Non-pigmented ciliary epithelial cell (primary cell): Measurements from ENCODE around the gene ETFDH.
"Not testable (repeated sequence)": the region's sequence is repeated elsewhere in the genome, so short reads cannot be mapped to it uniquely, and the experiment has no call there.

ENCODE experiments used
- DNase-seq: peaks from one replicate; pipeline ENCODE4 v3.0.0-alpha.2; 2010; ENCODE audit warnings: low read depth

The ETFDH gene

DNA sequence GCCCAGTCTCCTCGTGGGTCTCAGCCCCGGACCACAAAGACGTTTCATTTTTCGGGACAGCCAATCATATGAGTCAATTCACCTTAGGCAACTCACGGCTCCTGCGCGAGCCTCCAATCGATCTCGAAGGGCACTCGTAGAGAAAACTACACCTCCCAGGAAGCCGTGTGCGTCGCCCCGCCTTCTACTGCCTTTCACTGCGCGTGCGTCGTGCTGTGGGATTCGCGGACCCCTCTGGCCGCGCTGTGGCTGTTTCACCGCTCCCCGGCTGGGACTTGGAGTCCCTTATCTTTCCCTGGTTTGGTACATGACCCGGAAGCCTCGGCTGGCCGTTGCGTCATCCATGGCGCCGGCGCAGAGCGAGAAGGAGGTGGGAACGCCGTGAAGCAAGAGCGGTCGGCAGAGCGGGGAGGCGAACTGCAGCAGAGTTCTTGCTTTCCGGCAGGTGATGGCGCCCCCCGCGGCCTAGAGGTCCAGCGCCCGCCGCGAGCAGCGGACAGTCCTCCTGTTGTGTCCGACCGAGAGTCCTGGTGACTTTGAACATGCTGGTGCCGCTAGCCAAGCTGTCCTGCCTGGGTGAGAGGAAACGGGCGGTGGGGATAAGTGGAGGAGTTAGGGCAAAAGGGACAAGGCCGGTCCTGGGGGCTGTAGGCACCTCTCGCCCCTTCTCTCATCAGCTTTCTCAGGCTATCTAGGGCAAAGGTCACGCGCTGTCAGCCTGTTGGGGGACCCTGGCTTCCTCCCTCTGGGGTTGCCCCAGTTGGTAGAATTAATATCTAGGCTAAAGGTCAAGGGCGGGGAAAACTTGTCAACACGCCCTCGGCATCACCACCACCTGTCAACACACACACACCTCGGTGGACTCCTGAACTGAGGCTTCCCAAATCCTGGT is at the start of gene ETFDH:
Gene ETFDH, plus strand, starts transcription at position 382 of the 892 bp plus-strand sequence. Its CDS starts 161 bp downstream, at position 543.
- DNase-seq: peak; percentile 97

DNA sequence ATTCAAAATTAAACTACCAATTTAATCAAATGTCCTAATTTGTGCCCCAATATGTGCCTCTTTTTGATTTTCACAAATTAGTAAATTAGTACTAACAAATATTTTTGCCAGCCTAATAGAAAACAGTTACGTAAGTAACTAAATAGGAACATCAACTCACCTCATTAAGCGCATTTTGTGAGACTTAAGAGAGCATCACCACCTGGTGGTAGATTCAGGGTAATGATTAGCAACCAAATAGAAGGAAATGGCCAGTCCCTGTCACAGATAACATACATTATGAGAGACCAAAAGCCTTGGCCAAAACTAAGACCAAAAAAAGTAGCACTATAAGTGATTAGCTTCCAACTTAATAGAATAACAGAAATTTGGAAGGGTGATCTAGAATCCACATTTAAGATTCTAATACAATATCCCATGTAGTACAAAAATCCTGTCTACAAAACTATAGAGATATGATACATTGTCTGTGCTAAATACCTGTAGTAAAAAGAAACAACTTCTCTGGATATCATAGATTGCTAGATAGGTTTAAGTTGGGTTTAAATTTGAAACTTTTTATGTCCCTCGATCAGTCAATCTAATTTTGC is 47.1 kb upstream of the ETFDH start:
- DNase-seq: peak; percentile 30

DNA sequence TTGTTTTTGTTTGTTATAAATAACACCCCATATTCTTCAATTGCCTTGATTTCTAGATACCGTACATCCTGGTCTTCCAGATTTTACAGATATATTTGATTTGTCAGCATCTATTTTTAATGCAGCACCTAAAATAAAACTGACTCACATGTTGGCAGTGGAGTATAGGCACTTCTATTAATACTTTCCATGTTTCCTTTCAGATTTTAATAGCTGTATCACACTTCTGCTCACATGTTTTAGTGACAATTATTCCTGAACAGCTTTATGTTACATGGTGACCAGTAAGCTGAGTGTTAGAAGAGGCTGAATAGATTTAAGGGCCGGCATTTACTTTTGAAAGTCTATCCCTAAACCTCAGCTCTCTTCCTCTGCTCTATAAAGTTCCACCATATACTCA is 46.6 kb upstream of the ETFDH start:
- DNase-seq: no peak

DNA sequence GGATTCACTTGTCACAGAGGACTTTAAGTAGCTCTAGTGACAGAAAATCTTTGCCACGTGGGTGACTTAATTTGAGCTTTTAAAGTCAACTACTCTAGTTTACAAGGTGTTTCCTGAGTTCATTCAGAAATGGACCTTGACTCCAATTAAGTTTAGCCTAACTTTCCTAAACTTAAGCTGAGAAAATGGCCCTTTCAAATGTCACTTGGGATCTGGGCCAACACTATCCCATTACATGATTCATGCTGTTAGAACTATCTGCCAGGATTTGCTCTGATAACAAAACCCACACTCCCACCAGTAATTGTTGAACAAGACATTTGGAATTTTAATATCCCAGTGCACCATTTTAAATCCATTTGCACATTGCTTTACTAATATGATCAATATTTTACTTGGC is 41.2 kb upstream of the ETFDH start:
- DNase-seq: peak; percentile 43

DNA sequence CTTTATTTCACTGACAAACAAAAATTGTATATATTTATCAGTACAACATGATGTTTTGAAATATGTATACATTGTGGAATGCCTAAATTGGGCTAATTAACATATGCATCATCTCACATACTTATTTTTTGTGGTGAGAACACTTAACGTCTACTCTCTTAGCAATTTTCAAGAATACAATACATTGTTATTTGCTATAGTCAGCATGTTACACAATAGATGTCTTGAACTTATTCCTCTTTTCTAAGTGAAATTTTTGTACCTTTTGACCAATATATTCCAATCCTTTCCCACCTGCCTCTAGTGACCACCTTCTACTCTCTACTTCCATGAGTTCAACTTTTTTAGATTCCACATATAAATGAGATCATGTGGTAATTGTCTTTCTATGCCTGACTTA is 35.5 kb upstream of the ETFDH start:
- DNase-seq: no peak

DNA sequence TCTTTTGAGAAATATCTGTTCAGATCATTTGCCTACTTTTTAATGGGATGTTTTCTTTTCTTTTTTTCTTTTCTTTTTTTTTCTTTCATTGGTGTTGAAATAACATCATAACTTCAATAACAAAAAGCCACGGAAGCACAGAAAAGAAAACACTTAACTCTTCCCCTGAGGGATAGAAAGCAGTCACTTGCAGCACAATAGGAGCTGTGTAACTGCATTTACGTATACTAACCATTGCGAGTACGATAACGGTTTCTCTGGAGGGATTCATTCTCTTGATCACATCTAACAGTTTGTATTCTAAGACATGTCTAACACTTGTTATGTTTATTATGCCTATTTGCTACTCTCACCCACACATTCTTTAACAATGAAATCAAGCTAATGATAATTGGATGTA is 27.7 kb upstream of the ETFDH start:
- no peak for DNase-seq

DNA sequence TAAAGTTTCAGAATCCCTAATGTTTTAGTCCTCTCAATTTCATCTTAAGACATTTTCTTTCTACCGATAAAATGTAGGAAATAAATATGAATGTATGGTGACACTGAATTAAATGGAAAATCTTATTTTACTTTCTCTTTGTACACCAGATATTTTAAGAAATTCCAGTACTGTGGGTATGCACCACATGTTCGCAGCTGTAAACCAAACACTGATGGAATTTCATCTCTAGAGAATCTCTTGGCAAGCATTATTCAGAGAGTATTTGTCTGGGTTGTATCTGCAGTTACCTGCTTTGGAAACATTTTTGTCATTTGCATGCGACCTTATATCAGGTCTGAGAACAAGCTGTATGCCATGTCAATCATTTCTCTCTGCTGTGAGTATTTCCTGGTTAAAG is 27.3 kb upstream of the ETFDH start:
- DNase-seq: no peak

DNA sequence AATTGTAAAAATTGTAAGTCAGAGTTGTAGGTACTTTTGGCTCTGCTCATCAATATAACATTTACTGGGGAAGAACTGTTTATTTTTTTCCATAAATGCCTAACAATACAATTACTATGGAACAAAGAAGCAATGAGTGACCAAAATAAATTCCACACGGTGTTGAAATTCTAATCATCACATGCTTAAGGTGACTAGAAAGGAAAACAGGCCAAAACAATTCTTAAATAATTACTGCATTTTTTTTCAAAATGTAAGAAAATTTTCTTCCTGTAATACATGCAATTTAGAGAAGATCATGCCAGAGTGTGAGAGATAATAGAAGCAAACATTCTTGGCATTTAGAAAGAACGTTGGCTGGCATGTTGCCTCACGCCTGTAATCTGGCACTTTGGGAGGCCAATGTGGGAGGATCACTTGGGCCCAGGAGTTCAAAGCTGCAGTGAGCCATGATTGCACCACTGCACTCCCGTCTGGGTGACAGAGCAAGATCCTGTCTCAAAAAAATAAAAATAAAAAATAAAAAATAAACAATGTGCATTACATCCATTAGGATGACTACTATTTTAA is 22.9 kb upstream of the ETFDH start:
- DNase-seq: no peak

DNA sequence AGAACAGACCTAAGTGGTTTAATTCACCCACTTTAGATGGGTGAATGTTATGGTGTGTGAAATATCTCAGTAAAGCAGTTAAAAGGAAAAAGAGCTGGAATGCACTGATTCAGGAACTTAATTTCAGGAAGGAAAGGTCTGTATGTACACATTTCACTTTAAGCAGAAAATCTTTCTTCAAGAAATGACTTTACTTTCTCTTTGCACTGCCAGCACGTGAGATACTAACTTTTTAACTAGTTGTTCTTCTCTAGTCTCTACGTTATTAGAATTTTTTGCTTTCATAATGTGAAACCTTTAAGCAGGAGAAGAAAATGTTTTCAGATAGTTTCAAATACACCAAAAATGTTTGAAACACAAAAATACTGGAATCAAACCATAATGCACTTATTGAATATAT is 19.2 kb upstream of the ETFDH start:
- no peak for DNase-seq

DNA sequence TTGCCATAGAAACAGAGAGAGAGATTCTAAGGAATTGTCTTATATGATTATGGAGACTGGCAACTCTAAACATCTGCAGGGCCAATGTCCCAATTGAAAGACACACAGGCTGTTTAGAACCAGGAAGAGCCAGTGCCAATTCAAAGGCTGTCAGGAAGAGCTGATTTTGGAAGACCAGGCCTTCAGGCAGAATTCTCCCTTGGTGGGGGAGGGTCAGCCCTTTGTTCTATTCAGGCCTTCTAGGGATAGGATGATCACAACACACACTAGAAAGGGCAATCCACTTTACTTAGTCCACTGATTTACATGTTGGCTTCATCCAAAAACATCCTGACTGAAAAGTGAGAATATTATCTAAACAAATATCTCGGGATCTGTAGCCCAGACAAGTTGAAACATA is 15.7 kb upstream of the ETFDH start:
- no peak for DNase-seq

DNA sequence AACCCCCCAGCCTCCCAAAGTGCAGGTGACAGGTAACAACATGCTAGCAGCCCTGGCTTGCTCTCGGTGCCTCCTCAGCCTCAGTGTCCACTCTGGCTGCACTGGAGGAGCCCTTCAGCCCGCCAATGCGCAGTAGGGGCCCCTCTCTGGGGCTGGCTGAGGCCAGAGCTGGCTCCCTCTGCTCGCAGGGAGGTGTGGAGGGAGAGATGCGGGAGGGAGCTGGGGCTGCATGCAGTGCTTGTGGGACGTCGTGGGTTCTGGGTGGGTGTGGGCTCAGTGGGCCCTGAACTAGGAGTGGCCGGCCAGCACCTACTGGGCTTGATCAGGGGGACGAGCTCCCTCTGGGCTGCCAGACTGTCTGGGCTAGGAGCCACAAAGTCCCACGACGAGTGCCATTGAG is 14.8 kb upstream of the ETFDH start:
- DNase-seq: no peak

DNA sequence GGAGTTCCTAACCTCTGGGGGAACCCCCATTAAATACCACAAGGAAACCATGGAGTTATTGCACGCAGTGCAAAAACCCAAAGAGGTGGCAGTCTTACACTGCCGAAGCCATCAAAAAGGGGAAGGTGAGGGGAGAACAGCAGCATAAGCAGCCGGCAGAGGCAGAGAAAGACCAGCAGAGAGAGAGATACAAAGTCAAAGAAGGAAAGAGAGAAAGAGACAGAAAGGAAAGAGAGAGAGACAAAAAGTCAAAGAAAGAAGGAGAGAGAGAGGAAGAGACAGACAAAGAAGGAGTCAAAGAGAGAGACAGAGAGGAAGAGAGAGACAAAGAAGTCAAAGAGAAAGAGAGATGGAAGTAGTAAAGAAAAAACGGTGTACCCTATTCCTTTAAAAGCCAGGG is 8.8 kb upstream of the ETFDH start:
- DNase-seq: not testable (repeated sequence)

DNA sequence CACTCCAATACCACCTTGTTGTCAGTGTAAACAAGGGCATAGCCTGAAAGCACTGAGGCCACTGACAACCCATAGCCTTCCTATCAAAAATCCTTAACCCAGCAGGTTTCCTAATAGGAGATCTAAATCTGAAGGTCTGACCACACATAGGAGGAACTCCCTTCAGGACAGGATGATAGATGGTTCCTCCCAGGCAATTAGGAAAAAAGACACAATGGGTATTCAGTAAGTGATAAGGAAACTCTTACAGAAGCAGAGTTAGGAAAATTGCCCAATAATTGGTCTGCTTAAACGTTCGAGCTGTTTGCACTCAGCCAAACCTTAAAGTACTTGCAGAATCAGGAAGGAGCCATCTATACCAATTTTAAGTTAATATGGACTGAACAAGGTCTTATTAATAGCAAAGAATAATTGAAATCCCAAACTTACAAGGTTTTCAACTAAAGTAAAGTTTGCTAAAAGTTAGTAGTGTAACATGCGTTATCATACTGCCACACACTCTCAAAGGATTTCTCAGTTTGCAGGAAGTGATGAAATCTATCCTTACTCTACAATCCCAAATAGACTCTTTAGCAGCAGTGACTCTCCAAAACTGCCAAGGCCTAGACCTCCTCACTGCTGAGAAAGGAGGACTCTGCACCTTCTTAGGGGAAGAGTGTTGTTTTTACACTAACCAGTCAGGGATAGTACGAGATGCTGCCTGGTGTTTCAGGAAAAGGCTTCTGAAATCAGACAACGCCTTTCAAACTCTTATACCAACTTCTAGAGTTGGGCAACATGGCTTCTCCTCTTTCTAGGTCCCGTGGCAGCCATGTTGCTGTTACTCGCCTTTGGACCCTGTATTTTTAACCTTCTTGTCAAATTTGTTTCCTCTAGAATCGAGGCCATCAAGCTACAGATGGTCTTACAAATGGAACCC is 8.1 kb upstream of the ETFDH start:
- DNase-seq: not testable (repeated sequence)

DNA sequence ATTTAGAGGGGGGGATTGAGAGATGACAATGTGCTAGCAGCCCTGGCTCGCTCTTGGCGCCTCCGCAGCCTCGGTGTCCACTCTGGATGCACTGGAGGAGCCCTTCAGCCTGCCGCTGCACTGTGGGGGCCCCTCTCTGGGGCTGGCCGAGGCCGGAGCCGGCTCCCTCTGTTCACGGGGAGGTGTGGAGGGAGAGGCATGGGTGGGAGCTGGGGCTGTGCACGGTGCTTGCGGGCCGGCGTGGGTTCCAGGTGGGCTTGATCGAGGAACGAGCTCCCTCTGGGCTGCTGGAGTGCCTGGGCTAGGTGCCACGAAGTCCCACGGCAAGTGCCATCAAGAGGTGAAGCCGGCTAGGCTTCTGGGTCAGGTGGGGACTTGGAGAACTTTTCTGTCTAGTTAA is 7.3 kb upstream of the ETFDH start:
- DNase-seq: no peak

DNA sequence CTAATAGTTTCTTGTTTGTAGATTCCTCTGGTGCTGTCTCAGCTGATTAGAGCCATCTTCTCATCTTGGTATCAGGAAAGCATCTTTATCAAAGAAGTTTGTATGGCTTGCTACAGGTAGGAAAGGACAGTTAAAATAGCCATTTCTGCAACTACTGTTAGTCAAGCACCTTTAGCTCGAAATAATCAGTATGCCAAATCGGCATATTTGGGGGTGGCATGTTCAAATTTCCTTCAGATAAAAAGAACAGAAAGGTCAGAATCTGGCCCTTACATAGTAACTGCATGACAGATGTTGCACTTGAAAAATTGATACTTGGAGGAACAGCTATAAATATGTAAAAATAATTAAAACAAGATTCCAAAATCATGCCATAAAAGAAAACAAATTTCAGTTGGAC is 5.2 kb upstream of the ETFDH start:
- DNase-seq: no peak

DNA sequence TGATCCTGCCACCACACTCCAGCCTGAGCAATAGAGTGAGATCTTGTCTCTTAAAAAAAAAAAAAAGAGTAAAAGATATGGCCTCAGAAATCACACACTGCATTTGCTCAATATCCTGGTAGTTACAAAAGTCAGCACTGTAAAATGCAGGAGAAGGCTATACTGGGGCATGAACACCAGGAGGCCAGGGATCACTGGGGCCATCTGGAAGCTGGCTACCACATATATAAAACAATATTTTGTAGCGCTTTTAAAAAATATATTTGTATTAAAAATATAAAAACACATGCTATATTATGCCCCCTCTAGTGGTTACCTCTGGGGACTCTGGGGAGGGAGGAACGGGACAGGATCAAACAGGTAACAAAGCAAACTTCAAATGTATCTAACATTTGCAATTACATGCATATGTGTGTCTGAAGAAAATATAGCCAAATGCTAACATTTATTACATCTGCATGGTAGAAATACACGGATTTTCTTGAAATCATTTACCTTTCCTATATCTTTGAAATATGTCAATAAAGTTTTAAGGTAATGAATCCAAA is 4.4 kb upstream of the ETFDH start:
- no peak for DNase-seq

DNA sequence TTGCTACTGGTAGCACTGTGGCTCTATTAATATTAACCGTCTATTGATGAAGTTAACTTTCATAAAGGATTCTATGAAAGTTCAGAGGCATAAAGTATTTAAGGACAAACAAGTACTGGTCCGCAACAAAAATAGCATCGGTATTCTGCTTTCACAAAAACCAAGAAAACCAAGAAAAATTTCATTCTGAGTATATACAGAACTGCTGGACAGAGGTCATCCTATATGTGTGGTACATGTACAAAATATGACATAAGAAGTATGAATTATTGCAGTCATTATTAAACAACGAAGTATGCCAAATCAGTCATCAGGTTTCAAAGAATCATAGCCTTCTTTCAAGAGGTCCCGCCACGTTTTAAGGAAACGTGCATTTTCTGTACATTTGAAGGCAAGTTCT is 2.8 kb upstream of the ETFDH start:
- DNase-seq: no peak

DNA sequence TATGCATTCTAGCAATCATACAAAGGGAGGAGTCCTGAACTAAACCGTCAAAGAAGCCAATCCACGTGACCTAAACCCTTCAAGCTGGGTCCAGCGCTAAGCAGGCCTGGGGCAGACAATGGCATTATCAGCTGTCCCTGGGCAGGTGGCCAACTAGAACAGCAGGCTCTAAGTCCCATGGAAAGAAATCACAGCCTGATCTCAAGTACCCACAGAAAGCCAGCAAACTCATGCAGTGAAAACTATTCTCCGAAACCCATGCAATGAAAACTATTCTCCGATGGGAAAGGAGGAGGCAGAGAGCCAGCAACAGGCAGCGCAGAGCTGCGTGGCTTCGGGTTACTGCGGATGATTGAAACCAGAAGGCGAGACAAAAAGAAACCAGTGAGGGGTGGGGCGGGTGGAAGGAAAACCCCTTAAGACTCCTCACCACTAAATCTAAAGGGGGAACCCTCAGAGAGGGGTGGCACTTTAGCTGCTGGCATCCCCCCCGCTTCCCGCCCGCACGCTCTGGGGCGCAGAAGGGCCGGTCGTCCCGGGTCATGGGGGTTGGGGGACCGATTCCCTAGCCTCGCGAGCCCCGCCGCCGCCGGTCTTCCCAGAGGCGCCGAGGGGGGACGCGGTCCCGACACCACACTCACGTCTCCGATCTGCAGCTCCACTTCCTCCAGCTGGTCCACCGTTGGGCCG is 976 bp upstream of the ETFDH start:
- DNase-seq: peak; percentile 44

DNA sequence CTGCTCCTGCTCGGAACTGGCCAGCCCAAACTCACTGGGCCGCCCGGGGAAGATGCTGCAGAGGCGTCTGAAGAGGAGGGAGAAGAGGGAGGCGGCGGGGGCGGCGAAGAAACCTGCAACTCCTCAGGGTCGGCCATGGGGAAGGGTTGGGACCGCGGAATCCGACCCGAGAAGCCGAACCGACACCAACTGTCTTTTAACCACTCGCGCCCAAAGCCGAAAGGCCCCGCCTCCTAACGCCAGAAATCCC is 506 bp upstream of the ETFDH start, which contains the start of gene C4orf46:
Gene C4orf46, minus strand, starts transcription at position 223 of the 250 bp plus-strand sequence. Its CDS starts 86 bp downstream, at position 137.
- DNase-seq: no peak

DNA sequence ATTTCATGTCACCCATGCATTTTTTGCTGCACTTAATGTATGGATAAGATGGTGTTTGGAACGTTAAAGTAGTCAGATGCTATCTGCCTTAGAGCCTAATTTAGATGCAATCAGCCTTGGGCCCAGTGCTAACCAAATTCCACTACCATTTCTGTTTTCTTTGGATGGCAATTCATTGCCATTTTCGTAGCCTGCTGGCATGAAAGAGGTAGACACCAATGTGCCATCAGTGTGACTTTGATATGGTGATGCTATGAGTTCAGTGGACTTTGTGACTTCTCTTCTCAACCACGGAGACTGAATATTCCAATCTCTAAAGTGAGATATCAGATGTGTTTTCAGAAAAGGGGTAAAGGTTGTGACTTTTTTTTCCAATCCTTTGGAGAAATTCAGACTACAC is 1.5 kb downstream of the ETFDH start:
- no peak for DNase-seq

DNA sequence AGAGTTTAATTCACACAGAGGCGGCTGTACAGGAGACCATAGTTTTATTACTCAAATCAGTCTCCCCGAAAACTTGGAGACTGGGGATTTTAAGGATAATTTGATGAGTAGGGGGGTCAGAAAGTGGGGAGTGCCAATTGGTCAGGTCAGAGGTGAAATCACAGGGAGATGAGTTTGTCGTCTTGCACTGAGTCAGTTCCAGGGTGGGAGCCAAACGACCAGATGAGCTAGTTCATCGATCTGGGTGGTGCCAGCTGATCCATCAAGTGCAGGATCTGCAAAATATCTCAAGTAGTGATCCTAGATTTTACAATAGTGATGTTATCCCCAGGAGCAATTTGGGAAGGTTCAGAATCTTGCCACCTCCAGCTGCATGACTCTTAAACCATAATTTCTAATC is 4.0 kb downstream of the ETFDH start:
- no peak for DNase-seq

DNA sequence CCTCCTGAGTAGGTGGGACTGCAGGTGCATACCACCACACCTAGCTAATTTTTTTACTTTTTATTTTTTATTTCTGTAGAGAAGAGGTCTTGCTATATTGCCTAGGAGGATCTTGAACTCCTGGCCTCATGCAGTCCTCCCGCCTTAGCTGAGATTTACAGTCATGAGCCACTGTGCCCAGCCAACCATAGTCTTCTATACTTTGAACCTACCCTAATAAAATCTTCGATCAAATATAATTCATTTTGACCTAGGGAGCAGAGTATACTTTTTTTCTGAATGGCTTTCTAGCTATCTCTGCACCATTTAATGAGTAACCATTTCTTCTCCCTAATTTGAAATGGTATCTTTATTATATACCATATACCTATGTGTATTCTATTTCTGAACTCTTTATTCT is 6.7 kb downstream of the ETFDH start:
- DNase-seq: no peak
